Measurements from ENCODE around the gene EMCN. TPM values are rescaled to one million over a fixed set of nuclear protein-coding genes. Genes with fewer than 3 reads are reported as not detected.

Gene EMCN
- total RNA-seq, 2 donors from 2014 or later = 3.4 to 6.6 TPM

GRCh38 chr4:100348473-100348872 lies 169.3 kb downstream of the EMCN start:
- DNase-seq = no peak
- intact Hi-C loops (cut with DNase I) = no loop called here
- no peak for ATAC-seq
- no peaks in the 10 kb centered on the region for H3K36me3 ChIP-seq (replicated peaks in 1 of 2; ENCODE audit: insufficient read depth in 1 of 2, low read depth in 2 of 2)
- no peak overlapping the region for H3K27ac ChIP-seq
- TF ChIP-seq CTCF (IDR thresholded peaks at IDR 0.05) (no peak), POLR2A (IDR thresholded peaks at IDR 0.05) (no peak)
- H3K9me3 ChIP-seq = no peaks in the 10 kb centered on the region
- 81 to 84% methylated on average over 3 of the region's 3 CpGs for WGBS, 2 donors
- no peaks in the 10 kb centered on the region for H3K27me3 ChIP-seq
- H3K4me3 ChIP-seq = no peak overlapping the region
- H3K4me1 ChIP-seq = no peaks in the 10 kb centered on the region

DNA sequence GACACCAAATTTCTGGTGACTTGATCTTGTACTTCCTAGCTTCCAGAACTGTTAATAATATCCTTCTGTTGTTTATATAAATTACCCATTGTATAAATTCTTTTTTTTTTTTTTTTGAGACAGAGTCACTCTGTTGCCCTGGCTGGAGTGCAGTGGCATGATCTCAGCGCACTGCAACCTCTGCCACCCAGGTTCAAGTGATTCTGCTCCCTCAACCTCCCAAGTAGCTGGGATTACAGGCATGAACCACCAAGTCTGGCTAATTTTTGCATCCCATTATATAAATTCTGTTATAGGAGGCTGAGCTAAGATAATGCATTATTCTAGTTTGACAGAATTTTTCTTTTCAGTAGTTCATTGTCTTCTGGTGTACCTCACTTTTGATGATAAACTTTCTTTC lies 170.6 kb downstream of the EMCN start:
- H3K4me3 ChIP-seq = no peak overlapping the region
- H3K36me3 ChIP-seq (replicated peaks in 1 of 2; ENCODE audit: insufficient read depth in 1 of 2, low read depth in 2 of 2) = no peaks in the 10 kb centered on the region
- TF ChIP-seq CTCF (IDR thresholded peaks at IDR 0.05) (no peak), POLR2A (IDR thresholded peaks at IDR 0.05) (no peak)
- H3K27ac ChIP-seq = no peak overlapping the region
- ATAC-seq (no peak), DNase-seq (no peak)
- no peaks in the 10 kb centered on the region for H3K27me3 ChIP-seq
- H3K4me1 ChIP-seq = no peaks in the 10 kb centered on the region
- WGBS, 2 donors = 79 to 93% methylated on average over 1 of the region's 1 CpG
- intact Hi-C loops (cut with DNase I) = no loop called here
- no peaks in the 10 kb centered on the region for H3K9me3 ChIP-seq

- DNase-seq (no peak), ATAC-seq (no peak)
- Histone ChIP-seq H3K36me3 (replicated peaks in 1 of 2; ENCODE audit: insufficient read depth in 1 of 2, low read depth in 2 of 2) (no peaks in the 10 kb centered on the region), H3K4me1 (no peaks in the 10 kb centered on the region), H3K4me3 (no peak overlapping the region), H3K27me3 (no peaks in the 10 kb centered on the region), H3K9me3 (no peaks in the 10 kb centered on the region), H3K27ac (no peak overlapping the region)
- no peak for TF ChIP-seq POLR2A (IDR thresholded peaks at IDR 0.05)
- TF ChIP-seq CTCF (IDR thresholded peaks at IDR 0.05) = no peak
- intact Hi-C loops (cut with DNase I) = no loop called here
Measured at GRCh38 chr4:100345585-100345984, 172.2 kb downstream of the EMCN start.

Data from body of pancreas (tissue), 4 donors.